ENCODE results near the gene PSME1. TPM values are rescaled to one million over a fixed set of nuclear protein-coding genes. Genes with fewer than 3 reads are reported as not detected.

Gene PSME1
- total and polyA plus RNA-seq, 2 of the 13 experiments (the other 11 are each of a cell fraction or from before 2014, with no cell fraction given): 159 to 608 TPM

- no peak for TF ChIP-seq KLF12 (CRISPR knock-in tag; IDR thresholded peaks at IDR 0.05; ENCODE audit: borderline replicate concordance)
- TF ChIP-seq ZNF101 (CRISPR knock-in tag; IDR thresholded peaks at IDR 0.05; ENCODE audit: borderline replicate concordance, low read depth): no peak
- TF ChIP-seq ZNF572 (CRISPR knock-in tag; IDR thresholded peaks at IDR 0.05): no peak
- TF ChIP-seq ZEB1 (IDR thresholded peaks at IDR 0.05; ENCODE audit: insufficient replicate concordance, low read depth): no peak
Observed at GRCh38 chr14:24138396-24139271, 2.6 kb downstream of the PSME1 start (continued).

- Histone ChIP-seq H2AFZ (ENCODE audit: low read length) (no peak overlapping the region), H3K79me2 (ENCODE audit: insufficient read depth, low read length) (peaks cover 44% of the 10 kb centered on the region), H4K20me1 (ENCODE audit: insufficient read depth, low read length) (peaks cover 11% of the 10 kb centered on the region), H3K27ac (ENCODE audit: extremely low read length, insufficient read depth, low read length) (no peak overlapping the region), H3K4me1 (ENCODE audit: insufficient read depth, low read length) (peaks cover 73% of the 10 kb centered on the region), H3K9me3 (ENCODE audit: low read length) (no peaks in the 10 kb centered on the region), H3K4me3 (replicated peaks in 1 of 3; ENCODE audit: insufficient read depth in 1 of 3, low read depth in 2 of 3, low read length in 3 of 3) (peak overlapping the region; percentile 83 to 99 (median 95)), H3K36me3 (replicated peaks in 1 of 2; ENCODE audit: control insufficient read depth in 1 of 2, insufficient read depth in 2 of 2, low read length in 2 of 2) (peaks cover 25 to 43% of the 10 kb centered on the region in 2 experiments), H3K4me2 (ENCODE audit: low read depth, low read length) (peak overlapping the region; percentile 88), H3K27me3 (ENCODE audit: control insufficient read depth in 1 of 2, insufficient read depth in 2 of 2, low read length in 2 of 2) (no peaks in the 10 kb centered on the region; a peak in 1 of 5 replicates), H3K9ac (ENCODE audit: insufficient read depth, low read depth, low read length) (peak overlapping the region; percentile 93; the same call in 1 of the 2 replicates)
- DNase-seq (ENCODE audit: low spot score): peak; percentile 72
- in situ Hi-C loops (cut with HindIII; ENCODE audit: extremely low pct_ligation_motif_present, low pct_unique_long_range_greater_than_20kb): loop anchor here (25.0 kb wide), 1 partner anchor 827 kb away; the partner anchor contains the start of genes BCL2L2, PABPN1 and PPP1R3E
- no TSS peak for BruUV-seq (replicated peaks)
- intact Hi-C loops (cut with micrococcal nuclease; ENCODE audit: unreplicated experiment): no loop called here
- FAIRE-seq: peak; percentile 18
- CTCF ChIA-PET (ENCODE audit: low intra/inter-chr PET ratio, low total read pairs): interaction anchor here (1.4 kb wide), 1 partner anchor 22 kb away, joined by 6 read pairs; the partner anchor contains the start of gene IRF9
- POLR2A ChIA-PET: interaction anchor here (0.9 to 22.7 kb wide), 13 partner anchors 7 to 1044 kb away, joined by 3 to 977 read pairs (median 36); partner anchors contain the start of genes ACIN1, C14orf119, CARMIL3 and CHMP4A
- no peak for ATAC-seq
- WGBS (ENCODE audit: low lambda C conversion rate): 87% methylated on average over 9 of the region's 9 CpGs
- peak; percentile 15; the same call in 1 of the 2 replicates for TF ChIP-seq KAT7 (CRISPR knock-in tag; IDR thresholded peaks at IDR 0.05; ENCODE audit: borderline replicate concordance)
- TF ChIP-seq MTERF4 (CRISPR knock-in tag; IDR thresholded peaks at IDR 0.05): no peak
- TF ChIP-seq ZNF687 (CRISPR knock-in tag; IDR thresholded peaks at IDR 0.05): peak; percentile 74
- TF ChIP-seq ATF1 (CRISPR knock-in tag; IDR thresholded peaks at IDR 0.05): no peak
- peak; percentile 55 for TF ChIP-seq SAP130 (CRISPR knock-in tag; IDR thresholded peaks at IDR 0.05; ENCODE audit: low read depth)
- TF ChIP-seq ZNF614 (CRISPR knock-in tag; IDR thresholded peaks at IDR 0.05; ENCODE audit: borderline replicate concordance): peak; percentile 35; the same call in 1 of the 2 replicates
- 0 out of 2 replicates have a peak, but pooled peaks have one; percentile 33 for TF ChIP-seq ATF2 (CRISPR knock-in tag; IDR thresholded peaks at IDR 0.05)
- TF ChIP-seq ZNF230 (CRISPR knock-in tag; IDR thresholded peaks at IDR 0.05): 0 out of 2 replicates have a peak, but pooled peaks have one; percentile 57
- no peak for TF ChIP-seq NFE2L1 (CRISPR knock-in tag; IDR thresholded peaks at IDR 0.05; ENCODE audit: borderline replicate concordance)
- no peak for TF ChIP-seq STAT5B (CRISPR knock-in tag; IDR thresholded peaks at IDR 0.05)
Observed at GRCh38 chr14:24139272-24139934, 3.4 kb downstream of the PSME1 start.

All from HepG2 (cell line).